K562 (cell line): ENCODE data around the gene LIMS1. TPM values are rescaled to one million over a fixed set of nuclear protein-coding genes. Genes with fewer than 3 reads are reported as not detected.

ENCODE experiments used
- BCLAF1 ChIP-seq, 2 experiments: fragments of 450-650 bp in 1 of 2; IDR thresholded peaks; 2 replicates each; pipeline ENCODE4 v1.6.1; 2011 to 2017; ENCODE audit warnings: low read depth in 2 of 2, antibody characterized with exemption in 1 of 2, borderline replicate concordance in 1 of 2, low read length in 1 of 2, mild to moderate bottlenecking in 1 of 2, mixed read lengths in 1 of 2; ENCODE audit not compliant: control insufficient read depth in 1 of 2
- BRD4 ChIP-seq: fragments of 200-600 bp; sonication (generic); IDR thresholded peaks from 2 replicates; pipeline ENCODE4 v1.6.1; 2017; ENCODE audit warnings: inconsistent platforms
- CGGBP1 ChIP-seq: fragments of 250-450 bp; sonication (Bioruptor Pico); IDR thresholded peaks from 2 replicates; pipeline ENCODE4 v1.9.0; 2021; ENCODE audit warnings: mild to moderate bottlenecking
- DNMT1 ChIP-seq: fragments of 450-650 bp; IDR thresholded peaks from 2 replicates; pipeline ENCODE4 v1.6.1; 2016; ENCODE audit warnings: antibody characterized with exemption, mild to moderate bottlenecking
- ELF1 ChIP-seq: fragments of 200-800 bp; sonication (Bioruptor generic); IDR thresholded peaks from 2 replicates; pipeline ENCODE4 v1.6.1; 2016; ENCODE audit warnings: missing genetic modification characterization, missing compliant biosample characterization
- EP400 ChIP-seq: fragments of 450-650 bp; IDR thresholded peaks from 2 replicates; pipeline ENCODE4 v1.6.1; 2017; ENCODE audit warnings: antibody characterized with exemption, mild to moderate bottlenecking, moderate library complexity
- FOXP1 ChIP-seq: sonication (generic); formaldehyde crosslinking; IDR thresholded peaks from 2 replicates; pipeline ENCODE4 v1.8.0; 2022; ENCODE audit warnings: mild to moderate bottlenecking, missing genetic modification reagents
- KAT7 ChIP-seq: sonication (generic); formaldehyde crosslinking; IDR thresholded peaks from 2 replicates; pipeline ENCODE4 v1.8.0; 2022; ENCODE audit warnings: missing genetic modification reagents, mild to moderate bottlenecking, borderline replicate concordance
- MBD1 ChIP-seq: fragments of 250-450 bp; sonication (Bioruptor Pico); IDR thresholded peaks from 2 replicates; pipeline ENCODE4 v1.8.0; 2022; ENCODE audit warnings: inconsistent platforms
- MYNN ChIP-seq, 2 experiments: sonication (generic); formaldehyde crosslinking in 1 of 2; IDR thresholded peaks; 2 replicates each; pipeline versions ENCODE4 v1.5.0 to v1.6.1; 2016 to 2020; ENCODE audit warnings: antibody characterized with exemption in 1 of 2, missing genetic modification reagents in 1 of 2
- NBN ChIP-seq: fragments of 450-650 bp; IDR thresholded peaks from 2 replicates; pipeline ENCODE4 v1.6.1; 2016; ENCODE audit warnings: low read depth, mild to moderate bottlenecking
- NFYB ChIP-seq: IDR thresholded peaks from 2 replicates; pipeline ENCODE4 v1.6.1; 2011; ENCODE audit warnings: mild to moderate bottlenecking, moderate library complexity; ENCODE audit not compliant: insufficient read length; ENCODE audit errors: extremely low read depth
- PRMT5 ChIP-seq: sonication (generic); formaldehyde crosslinking; IDR thresholded peaks from 2 replicates; pipeline ENCODE4 v1.5.0; 2020; ENCODE audit warnings: missing genetic modification reagents
- RUNX1 ChIP-seq: sonication (generic); IDR thresholded peaks from 2 replicates; pipeline ENCODE4 v1.6.1; 2016; ENCODE audit warnings: antibody characterized with exemption, low read depth
- SETDB1 ChIP-seq: IDR thresholded peaks from one replicate; pipeline ENCODE4 v1.6.1; 2012; ENCODE audit warnings: low read length, control low read depth, inconsistent platforms
- SIN3B ChIP-seq: fragments of 450-650 bp; IDR thresholded peaks from 2 replicates; pipeline ENCODE4 v1.6.1; 2017; ENCODE audit warnings: low read depth, mild to moderate bottlenecking, moderate library complexity
- SMARCA4 ChIP-seq: fragments of 450-650 bp; IDR thresholded peaks from 2 replicates; pipeline ENCODE4 v1.6.1; 2016
- TAF9B ChIP-seq: fragments of 450-650 bp; IDR thresholded peaks from 2 replicates; pipeline ENCODE4 v1.6.1; 2018; ENCODE audit warnings: mild to moderate bottlenecking; ENCODE audit not compliant: partially characterized antibody
- XRCC4 ChIP-seq: IDR thresholded peaks from one replicate; pipeline ENCODE4 v1.6.1; 2011; ENCODE audit not compliant: insufficient read depth, insufficient read length; ENCODE audit errors: extremely low read depth
- ZEB2 ChIP-seq: fragments of 450-650 bp; IDR thresholded peaks from 2 replicates; pipeline ENCODE4 v1.6.1; 2016
- ZFP36 ChIP-seq: fragments of 150-350 bp; IDR thresholded peaks from 2 replicates; pipeline ENCODE4 v1.6.1; 2018; ENCODE audit warnings: low read length, low read depth; ENCODE audit not compliant: partially characterized antibody
- ZNF232 ChIP-seq: sonication (generic); formaldehyde crosslinking; IDR thresholded peaks from 2 replicates; pipeline ENCODE4 v1.8.0; 2022; ENCODE audit warnings: mild to moderate bottlenecking, missing genetic modification reagents
- ZNF766 ChIP-seq: fragments of 200-800 bp; sonication (Bioruptor generic); conservative IDR thresholded peaks from 2 replicates; pipeline ENCODE4 v1.6.1; 2016; ENCODE audit warnings: missing genetic modification characterization, missing compliant biosample characterization
- polyA plus RNA-seq, 8 experiments: library from polyadenylated mRNA; depleted of rRNA in 4 of 8; stranded (reverse) in 5 of 8; unstranded in 3 of 8; fragments of >200 nt; fragmentation: Nextera tagmentation in 2 of 8; fragmentation: Illumina TruSeq in 1 of 8; extraction: Ambion mirVana in 2 of 8; extraction: Trizol in 1 of 8; gene quantifications; 2 replicates each; pipeline versions ENCODE4 v1.2.1 to v1.2.3, GENCODE V29; 2011 to 2014; ENCODE audit warnings: inconsistent platforms in 1 of 8, missing spikeins in 1 of 8
- total RNA-seq, 7 experiments: library from RNA; depleted of rRNA in 6 of 7; stranded (reverse); fragments of >200 nt in 6 of 7; fragmentation: Illumina TruSeq in 2 of 7; extraction: Trizol in 2 of 7; gene quantifications; 2 replicates each; pipeline versions ENCODE4 v1.2.1 to v1.2.3, GENCODE V29; 2011 to 2021; ENCODE audit warnings: low replicate concordance in 1 of 7
- TF ChIP-seq, protein P1 (sequence below): fragments of 450-650 bp; IDR thresholded peaks from 2 replicates; pipeline ENCODE4 v1.6.1; 2017; ENCODE audit warnings: antibody characterized with exemption

The LIMS1 gene
- total and polyA plus RNA-seq, 9 of the 15 experiments (the other 6 are each of a cell fraction or from before 2014, with no cell fraction given) = 52.8 to 134 (median 81.0) TPM

DNA sequence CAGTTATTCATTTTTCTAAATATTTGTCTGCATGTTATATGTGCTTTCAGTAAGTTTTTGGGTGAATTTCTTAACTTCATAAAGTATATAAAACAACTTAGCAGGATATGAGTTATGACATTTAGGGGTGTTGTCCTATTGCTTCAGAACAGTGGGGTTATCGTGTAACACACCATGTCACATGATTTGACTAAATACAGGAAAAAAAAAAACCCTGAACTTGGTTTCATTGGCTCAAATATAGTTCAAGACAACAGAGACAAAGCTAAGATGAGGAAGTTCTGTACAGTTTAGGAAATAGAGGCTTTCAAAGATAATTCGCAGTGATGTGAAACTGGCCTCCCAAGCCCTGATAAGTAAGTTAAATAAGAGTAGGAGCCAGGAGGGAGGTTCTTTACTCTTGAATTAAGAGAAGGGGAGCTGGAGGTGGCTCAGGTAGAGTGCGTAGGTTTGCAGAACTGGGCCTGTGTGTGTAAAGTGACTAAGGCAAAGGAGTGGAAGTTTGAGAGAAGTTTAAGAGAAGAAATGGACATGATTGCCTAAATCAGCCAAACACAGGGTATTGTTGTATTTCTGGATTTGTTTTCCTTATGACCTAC, 53.9 kb downstream of the LIMS1 start (continued):
- TF ChIP-seq BCLAF1 (IDR thresholded peaks at IDR 0.05; ENCODE audit: borderline replicate concordance in 1 of 2, control insufficient read depth in 1 of 2, low read depth in 2 of 2, low read length in 1 of 2) (no peak), SMARCA4 (peak; percentile 51), ZNF766 (CRISPR knock-in tag) (peak; percentile 65; the same call in 1 of the 2 replicates), EP400 (no peak), MBD1 (CRISPR knock-in tag) (no peak), SETDB1 (no peak), ZNF232 (CRISPR knock-in tag) (no peak), NBN (peak; percentile 47; the same call in 1 of the 2 replicates), BRD4 (no peak), KAT7 (CRISPR knock-in tag) (no peak), MYNN (IDR thresholded peaks at IDR 0.05) (no peak), MYNN (CRISPR knock-in tag; IDR thresholded peaks at IDR 0.05) (no peak), ZFP36 (no peak), SIN3B (no peak), NFYB (no peak), RUNX1 (no peak), ZEB2 (peak; percentile 43), ELF1 (tag) (peak; percentile 39; the same call in 1 of the 2 replicates), TAF9B (peak; percentile 11), XRCC4 (no peak), DNMT1 (no peak), PRMT5 (CRISPR knock-in tag) (no peak), FOXP1 (CRISPR knock-in tag) (no peak), CGGBP1 (no peak)
- TF ChIP-seq, protein P1, sequence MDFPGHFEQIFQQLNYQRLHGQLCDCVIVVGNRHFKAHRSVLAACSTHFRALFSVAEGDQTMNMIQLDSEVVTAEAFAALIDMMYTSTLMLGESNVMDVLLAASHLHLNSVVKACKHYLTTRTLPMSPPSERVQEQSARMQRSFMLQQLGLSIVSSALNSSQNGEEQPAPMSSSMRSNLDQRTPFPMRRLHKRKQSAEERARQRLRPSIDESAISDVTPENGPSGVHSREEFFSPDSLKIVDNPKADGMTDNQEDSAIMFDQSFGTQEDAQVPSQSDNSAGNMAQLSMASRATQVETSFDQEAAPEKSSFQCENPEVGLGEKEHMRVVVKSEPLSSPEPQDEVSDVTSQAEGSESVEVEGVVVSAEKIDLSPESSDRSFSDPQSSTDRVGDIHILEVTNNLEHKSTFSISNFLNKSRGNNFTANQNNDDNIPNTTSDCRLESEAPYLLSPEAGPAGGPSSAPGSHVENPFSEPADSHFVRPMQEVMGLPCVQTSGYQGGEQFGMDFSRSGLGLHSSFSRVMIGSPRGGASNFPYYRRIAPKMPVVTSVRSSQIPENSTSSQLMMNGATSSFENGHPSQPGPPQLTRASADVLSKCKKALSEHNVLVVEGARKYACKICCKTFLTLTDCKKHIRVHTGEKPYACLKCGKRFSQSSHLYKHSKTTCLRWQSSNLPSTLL = no peak
